GM23338 (cell line): ENCODE data around the gene UGP2.

Experiments used
- CREB1 ChIP-seq: fragments of 250-450 bp; sonication (Bioruptor Pico); IDR thresholded peaks from 2 replicates; pipeline ENCODE4 v1.5.0; 2020; ENCODE audit warnings: low read depth, mild to moderate bottlenecking, moderate library complexity
- EZH2 ChIP-seq: fragments of 200-600 bp; sonication (generic); IDR thresholded peaks from one replicate; pipeline ENCODE4 v1.8.0; 2017; ENCODE audit warnings: antibody characterized with exemption, mild to moderate bottlenecking, low read depth; ENCODE audit not compliant: unreplicated experiment
- EZH2phosphoT487 ChIP-seq: fragments of 200-600 bp; sonication (generic); IDR thresholded peaks from one replicate; pipeline ENCODE4 v1.8.1; 2018; ENCODE audit warnings: antibody characterized with exemption; ENCODE audit not compliant: unreplicated experiment
- JUNB ChIP-seq: IDR thresholded peaks from one replicate; pipeline ENCODE4 v1.6.1; 2016; ENCODE audit warnings: antibody characterized with exemption; ENCODE audit not compliant: unreplicated experiment
- NANOG ChIP-seq: IDR thresholded peaks from 2 replicates; pipeline ENCODE4 v1.6.1; 2016; ENCODE audit warnings: antibody characterized with exemption, borderline replicate concordance
- POLR2AphosphoS5 ChIP-seq: IDR thresholded peaks from 2 replicates; pipeline ENCODE4 v1.6.1; 2016; ENCODE audit warnings: antibody characterized with exemption, low read depth
- STAT1 ChIP-seq: IDR thresholded peaks from one replicate; pipeline ENCODE4 v1.6.1; 2016; ENCODE audit warnings: antibody characterized with exemption; ENCODE audit not compliant: unreplicated experiment
- ZNF114 ChIP-seq: fragments of 250-450 bp; sonication (Bioruptor Pico); IDR thresholded peaks from 2 replicates; pipeline ENCODE4 v1.5.0; 2020; ENCODE audit warnings: mild to moderate bottlenecking, moderate library complexity
- ZNF331 ChIP-seq: fragments of 250-450 bp; sonication (Bioruptor Pico); IDR thresholded peaks from 2 replicates; pipeline ENCODE4 v1.5.0; 2020; ENCODE audit warnings: low read depth, mild to moderate bottlenecking, moderate library complexity
- TF ChIP-seq, protein P1 (sequence below), 2 experiments: fragments of 200-600 bp in 1 of 2; sonication (generic) in 1 of 2; conservative IDR thresholded peaks; 2 replicates each; pipeline versions ENCODE4 v1.5.1 to v1.6.1; 2016 to 2017; ENCODE audit warnings: antibody characterized with exemption in 2 of 2, low read depth in 2 of 2, mild to moderate bottlenecking in 2 of 2, moderate library complexity in 1 of 2
- TF ChIP-seq, protein P2 (sequence below): IDR thresholded peaks from one replicate; pipeline ENCODE4 v1.6.1; 2018; ENCODE audit warnings: antibody characterized with exemption; ENCODE audit not compliant: unreplicated experiment
- TF ChIP-seq, protein P3 (sequence below): IDR thresholded peaks from 2 replicates; pipeline ENCODE4 v1.6.1; 2016; ENCODE audit warnings: antibody characterized with exemption
- TF ChIP-seq, protein P4 (sequence below): fragments of 250-450 bp; sonication (Bioruptor Pico); IDR thresholded peaks from 2 replicates; pipeline ENCODE4 v1.5.0; 2020; ENCODE audit warnings: mild to moderate bottlenecking, moderate library complexity

DNA sequence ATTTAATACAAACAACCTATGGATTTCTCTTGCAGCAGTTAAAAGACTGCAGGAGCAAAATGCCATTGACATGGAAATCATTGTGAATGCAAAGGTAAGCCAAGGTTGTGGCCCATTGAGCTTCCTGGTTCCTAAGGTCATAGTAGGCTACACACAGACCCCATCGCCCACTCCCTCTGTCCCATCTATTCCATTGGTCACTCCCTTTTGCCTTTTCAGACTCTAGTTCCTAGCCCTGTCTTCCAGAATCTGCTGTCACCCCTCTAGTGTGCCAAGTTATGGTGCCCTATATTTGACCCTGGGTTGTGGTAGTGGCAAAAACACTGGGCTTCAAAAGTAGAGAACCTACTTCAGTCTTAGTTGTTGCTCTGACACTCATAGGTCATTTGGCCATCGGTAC is 44.7 kb downstream of the UGP2 start:
- TF ChIP-seq EZH2 (no peak), EZH2phosphoT487 (no peak), CREB1 (CRISPR knock-in tag) (no peak), POLR2AphosphoS5 (no peak; the same call in 1 of the 2 replicates), ZNF114 (CRISPR knock-in tag) (no peak), NANOG (no peak), JUNB (no peak), STAT1 (no peak), ZNF331 (CRISPR knock-in tag) (no peak)
- TF ChIP-seq, protein P1, sequence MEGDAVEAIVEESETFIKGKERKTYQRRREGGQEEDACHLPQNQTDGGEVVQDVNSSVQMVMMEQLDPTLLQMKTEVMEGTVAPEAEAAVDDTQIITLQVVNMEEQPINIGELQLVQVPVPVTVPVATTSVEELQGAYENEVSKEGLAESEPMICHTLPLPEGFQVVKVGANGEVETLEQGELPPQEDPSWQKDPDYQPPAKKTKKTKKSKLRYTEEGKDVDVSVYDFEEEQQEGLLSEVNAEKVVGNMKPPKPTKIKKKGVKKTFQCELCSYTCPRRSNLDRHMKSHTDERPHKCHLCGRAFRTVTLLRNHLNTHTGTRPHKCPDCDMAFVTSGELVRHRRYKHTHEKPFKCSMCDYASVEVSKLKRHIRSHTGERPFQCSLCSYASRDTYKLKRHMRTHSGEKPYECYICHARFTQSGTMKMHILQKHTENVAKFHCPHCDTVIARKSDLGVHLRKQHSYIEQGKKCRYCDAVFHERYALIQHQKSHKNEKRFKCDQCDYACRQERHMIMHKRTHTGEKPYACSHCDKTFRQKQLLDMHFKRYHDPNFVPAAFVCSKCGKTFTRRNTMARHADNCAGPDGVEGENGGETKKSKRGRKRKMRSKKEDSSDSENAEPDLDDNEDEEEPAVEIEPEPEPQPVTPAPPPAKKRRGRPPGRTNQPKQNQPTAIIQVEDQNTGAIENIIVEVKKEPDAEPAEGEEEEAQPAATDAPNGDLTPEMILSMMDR (conservative IDR thresholded peaks at IDR 0.05; ENCODE audit: low read depth in 2 of 2): no peak
- TF ChIP-seq, protein P2, sequence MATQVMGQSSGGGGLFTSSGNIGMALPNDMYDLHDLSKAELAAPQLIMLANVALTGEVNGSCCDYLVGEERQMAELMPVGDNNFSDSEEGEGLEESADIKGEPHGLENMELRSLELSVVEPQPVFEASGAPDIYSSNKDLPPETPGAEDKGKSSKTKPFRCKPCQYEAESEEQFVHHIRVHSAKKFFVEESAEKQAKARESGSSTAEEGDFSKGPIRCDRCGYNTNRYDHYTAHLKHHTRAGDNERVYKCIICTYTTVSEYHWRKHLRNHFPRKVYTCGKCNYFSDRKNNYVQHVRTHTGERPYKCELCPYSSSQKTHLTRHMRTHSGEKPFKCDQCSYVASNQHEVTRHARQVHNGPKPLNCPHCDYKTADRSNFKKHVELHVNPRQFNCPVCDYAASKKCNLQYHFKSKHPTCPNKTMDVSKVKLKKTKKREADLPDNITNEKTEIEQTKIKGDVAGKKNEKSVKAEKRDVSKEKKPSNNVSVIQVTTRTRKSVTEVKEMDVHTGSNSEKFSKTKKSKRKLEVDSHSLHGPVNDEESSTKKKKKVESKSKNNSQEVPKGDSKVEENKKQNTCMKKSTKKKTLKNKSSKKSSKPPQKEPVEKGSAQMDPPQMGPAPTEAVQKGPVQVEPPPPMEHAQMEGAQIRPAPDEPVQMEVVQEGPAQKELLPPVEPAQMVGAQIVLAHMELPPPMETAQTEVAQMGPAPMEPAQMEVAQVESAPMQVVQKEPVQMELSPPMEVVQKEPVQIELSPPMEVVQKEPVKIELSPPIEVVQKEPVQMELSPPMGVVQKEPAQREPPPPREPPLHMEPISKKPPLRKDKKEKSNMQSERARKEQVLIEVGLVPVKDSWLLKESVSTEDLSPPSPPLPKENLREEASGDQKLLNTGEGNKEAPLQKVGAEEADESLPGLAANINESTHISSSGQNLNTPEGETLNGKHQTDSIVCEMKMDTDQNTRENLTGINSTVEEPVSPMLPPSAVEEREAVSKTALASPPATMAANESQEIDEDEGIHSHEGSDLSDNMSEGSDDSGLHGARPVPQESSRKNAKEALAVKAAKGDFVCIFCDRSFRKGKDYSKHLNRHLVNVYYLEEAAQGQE: no peak
- TF ChIP-seq, protein P3, sequence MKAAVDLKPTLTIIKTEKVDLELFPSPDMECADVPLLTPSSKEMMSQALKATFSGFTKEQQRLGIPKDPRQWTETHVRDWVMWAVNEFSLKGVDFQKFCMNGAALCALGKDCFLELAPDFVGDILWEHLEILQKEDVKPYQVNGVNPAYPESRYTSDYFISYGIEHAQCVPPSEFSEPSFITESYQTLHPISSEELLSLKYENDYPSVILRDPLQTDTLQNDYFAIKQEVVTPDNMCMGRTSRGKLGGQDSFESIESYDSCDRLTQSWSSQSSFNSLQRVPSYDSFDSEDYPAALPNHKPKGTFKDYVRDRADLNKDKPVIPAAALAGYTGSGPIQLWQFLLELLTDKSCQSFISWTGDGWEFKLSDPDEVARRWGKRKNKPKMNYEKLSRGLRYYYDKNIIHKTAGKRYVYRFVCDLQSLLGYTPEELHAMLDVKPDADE: no peak
- TF ChIP-seq, protein P4, sequence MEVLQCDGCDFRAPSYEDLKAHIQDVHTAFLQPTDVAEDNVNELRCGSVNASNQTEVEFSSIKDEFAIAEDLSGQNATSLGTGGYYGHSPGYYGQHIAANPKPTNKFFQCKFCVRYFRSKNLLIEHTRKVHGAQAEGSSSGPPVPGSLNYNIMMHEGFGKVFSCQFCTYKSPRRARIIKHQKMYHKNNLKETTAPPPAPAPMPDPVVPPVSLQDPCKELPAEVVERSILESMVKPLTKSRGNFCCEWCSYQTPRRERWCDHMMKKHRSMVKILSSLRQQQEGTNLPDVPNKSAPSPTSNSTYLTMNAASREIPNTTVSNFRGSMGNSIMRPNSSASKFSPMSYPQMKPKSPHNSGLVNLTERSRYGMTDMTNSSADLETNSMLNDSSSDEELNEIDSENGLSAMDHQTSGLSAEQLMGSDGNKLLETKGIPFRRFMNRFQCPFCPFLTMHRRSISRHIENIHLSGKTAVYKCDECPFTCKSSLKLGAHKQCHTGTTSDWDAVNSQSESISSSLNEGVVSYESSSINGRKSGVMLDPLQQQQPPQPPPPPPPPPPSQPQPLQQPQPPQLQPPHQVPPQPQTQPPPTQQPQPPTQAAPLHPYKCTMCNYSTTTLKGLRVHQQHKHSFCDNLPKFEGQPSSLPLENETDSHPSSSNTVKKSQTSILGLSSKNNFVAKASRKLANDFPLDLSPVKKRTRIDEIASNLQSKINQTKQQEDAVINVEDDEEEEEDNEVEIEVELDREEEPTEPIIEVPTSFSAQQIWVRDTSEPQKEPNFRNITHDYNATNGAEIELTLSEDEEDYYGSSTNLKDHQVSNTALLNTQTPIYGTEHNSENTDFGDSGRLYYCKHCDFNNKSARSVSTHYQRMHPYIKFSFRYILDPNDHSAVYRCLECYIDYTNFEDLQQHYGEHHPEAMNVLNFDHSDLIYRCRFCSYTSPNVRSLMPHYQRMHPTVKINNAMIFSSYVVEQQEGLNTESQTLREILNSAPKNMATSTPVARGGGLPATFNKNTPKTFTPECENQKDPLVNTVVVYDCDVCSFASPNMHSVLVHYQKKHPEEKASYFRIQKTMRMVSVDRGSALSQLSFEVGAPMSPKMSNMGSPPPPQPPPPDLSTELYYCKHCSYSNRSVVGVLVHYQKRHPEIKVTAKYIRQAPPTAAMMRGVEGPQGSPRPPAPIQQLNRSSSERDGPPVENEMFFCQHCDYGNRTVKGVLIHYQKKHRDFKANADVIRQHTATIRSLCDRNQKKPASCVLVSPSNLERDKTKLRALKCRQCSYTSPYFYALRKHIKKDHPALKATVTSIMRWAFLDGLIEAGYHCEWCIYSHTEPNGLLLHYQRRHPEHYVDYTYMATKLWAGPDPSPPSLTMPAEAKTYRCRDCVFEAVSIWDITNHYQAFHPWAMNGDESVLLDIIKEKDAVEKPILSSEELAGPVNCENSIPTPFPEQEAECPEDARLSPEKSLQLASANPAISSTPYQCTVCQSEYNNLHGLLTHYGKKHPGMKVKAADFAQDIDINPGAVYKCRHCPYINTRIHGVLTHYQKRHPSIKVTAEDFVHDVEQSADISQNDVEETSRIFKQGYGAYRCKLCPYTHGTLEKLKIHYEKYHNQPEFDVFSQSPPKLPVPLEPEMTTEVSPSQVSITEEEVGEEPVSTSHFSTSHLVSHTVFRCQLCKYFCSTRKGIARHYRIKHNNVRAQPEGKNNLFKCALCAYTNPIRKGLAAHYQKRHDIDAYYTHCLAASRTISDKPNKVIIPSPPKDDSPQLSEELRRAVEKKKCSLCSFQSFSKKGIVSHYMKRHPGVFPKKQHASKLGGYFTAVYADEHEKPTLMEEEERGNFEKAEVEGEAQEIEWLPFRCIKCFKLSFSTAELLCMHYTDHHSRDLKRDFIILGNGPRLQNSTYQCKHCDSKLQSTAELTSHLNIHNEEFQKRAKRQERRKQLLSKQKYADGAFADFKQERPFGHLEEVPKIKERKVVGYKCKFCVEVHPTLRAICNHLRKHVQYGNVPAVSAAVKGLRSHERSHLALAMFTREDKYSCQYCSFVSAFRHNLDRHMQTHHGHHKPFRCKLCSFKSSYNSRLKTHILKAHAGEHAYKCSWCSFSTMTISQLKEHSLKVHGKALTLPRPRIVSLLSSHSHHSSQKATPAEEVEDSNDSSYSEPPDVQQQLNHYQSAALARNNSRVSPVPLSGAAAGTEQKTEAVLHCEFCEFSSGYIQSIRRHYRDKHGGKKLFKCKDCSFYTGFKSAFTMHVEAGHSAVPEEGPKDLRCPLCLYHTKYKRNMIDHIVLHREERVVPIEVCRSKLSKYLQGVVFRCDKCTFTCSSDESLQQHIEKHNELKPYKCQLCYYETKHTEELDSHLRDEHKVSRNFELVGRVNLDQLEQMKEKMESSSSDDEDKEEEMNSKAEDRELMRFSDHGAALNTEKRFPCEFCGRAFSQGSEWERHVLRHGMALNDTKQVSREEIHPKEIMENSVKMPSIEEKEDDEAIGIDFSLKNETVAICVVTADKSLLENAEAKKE (CRISPR knock-in tag): no peak
